Heart right ventricle (tissue), 16 donors: ENCODE measurements around the gene FMN2. TPM values are rescaled to one million over a fixed set of nuclear protein-coding genes. Genes with fewer than 3 reads are reported as not detected.

ENCODE experiments used
- ATAC-seq, 8 donors: fragments of 200-7000 bp; cut with Tn5 transposase; one replicate each; pipeline ENCODE4 v1.9.1; 2020; ENCODE audit warnings: mild to moderate bottlenecking in 8 of 8, moderate library complexity in 8 of 8, moderate number of reproducible peaks in 1 of 8
- DNase-seq, 2 donors: peaks; one replicate each; pipeline ENCODE4 v3.0.0-alpha.2; 2020
- H3K27ac ChIP-seq, 10 donors: fragments of 200-600 bp; sonication (generic) in 2 of 10; one replicate each; pipeline versions ENCODE4 v1.5.0 to v1.8.0; 2020 to 2022; ENCODE audit warnings: mild to moderate bottlenecking in 3 of 10
- H3K27me3 ChIP-seq, 7 donors: fragments of 200-600 bp; one replicate each; pipeline ENCODE4 v1.8.0; 2021 to 2022; ENCODE audit warnings: mild to moderate bottlenecking in 2 of 7
- H3K36me3 ChIP-seq, 9 donors: fragments of 200-600 bp; sonication (generic) in 1 of 9; one replicate each; pipeline versions ENCODE4 v1.5.0 to v1.8.0; 2020 to 2022; ENCODE audit warnings: mild to moderate bottlenecking in 2 of 9
- H3K4me1 ChIP-seq, 9 donors: fragments of 200-600 bp; sonication (generic) in 1 of 9; one replicate each; pipeline versions ENCODE4 v1.5.0 to v1.8.0; 2020 to 2022; ENCODE audit warnings: mild to moderate bottlenecking in 4 of 9
- H3K4me3 ChIP-seq, 10 donors: fragments of 200-600 bp; sonication (generic) in 2 of 10; one replicate each; pipeline versions ENCODE4 v1.5.0 to v1.8.0; 2020 to 2022; ENCODE audit warnings: mild to moderate bottlenecking in 7 of 10, moderate library complexity in 2 of 10
- H3K9me3 ChIP-seq, 11 donors: fragments of 200-600 bp in 10 of 11; sonication (generic) in 2 of 11; one replicate each; pipeline versions ENCODE4 v1.5.0 to v1.8.0; 2013 to 2022; ENCODE audit warnings: mild to moderate bottlenecking in 2 of 11, control low read depth in 1 of 11, moderate library complexity in 1 of 11
- WGBS, 2 donors: extraction: QIAGEN DNeasy Blood & Tissue Kit; methylation state at CpG; one replicate each; pipeline ENCODE4 v1.1.7; 2013; ENCODE audit warnings: inconsistent platforms in 1 of 2; 5-methylcytosine and 5-hydroxymethylcytosine counted together
- intact Hi-C, 10 donors: fragments of 100-400 bp; cut with DNase I; formaldehyde crosslinking; loops; one replicate each; pipeline versions ENCODE4 v1.11.1 to v1.14.2; 2022
- polyA plus RNA-seq, 2 donors: library from polyadenylated mRNA; stranded (reverse); fragments of 200-250 nt; gene quantifications; one replicate each; pipeline ENCODE4 v1.2.3, GENCODE V29; 2013
- total RNA-seq, 10 donors: library from RNA; stranded (reverse); fragmentation: NEBNext Ultra II Directional in 3 of 10; extraction: Animal tissue kit (Norgen Biotek cat#: 25700) in 3 of 10; gene quantifications; one replicate each; pipeline versions ENCODE4 v1.2.1 to v1.2.4, GENCODE V29; 2021 to 2023
- TF ChIP-seq, protein P1 (sequence below), 9 donors: fragments of 200-600 bp; sonication (generic) in 2 of 9; IDR thresholded peaks; one replicate each; pipeline versions ENCODE4 v1.5.0 to v1.8.0; 2021 to 2022; ENCODE audit warnings: antibody characterized with exemption in 9 of 9, mild to moderate bottlenecking in 5 of 9, moderate library complexity in 1 of 9
- donor health status: Arrhythmogenic right ventricular cardiomyopathy.
- donor health status: ischemic (EF 13 %, LVEDD 7.1; RV severe dilation, severe dysfunction).
- donor health status: healthy with polysubstance abuse.
- donor health status: DM: no; HTN: yes; CAD: no.
- donor health status: DM: no; HTN: no; CAD: no.
- donor health status: ischemic (EF 25% LVEDD 6.9; RV normal size, moderate dysfunction).
- donor health status: ischemic (EF 25% LVEDD 5.7; RV mildly dilated, moderate dysfunction).
- donor health status: healthy.
- donor health status: DM: yes; HTN: yes; CAD: no.
- donor health status: Ischemic cardiomyopathy.
- donor health status: ischemic (EF 35%, LVEDD 5.7; RV mildly dilated, moderate dysfunction).
- donor health status: nonischemic (EF 11% LVEDD 7.7; RV severe dilation, severe dysfunction).
- donor health status: DM: yes; HTN: yes; CAD: no.
- donor health status: PGD.
- donor health status: ischemic (EF 29% LVEDD 5.4; RV normal size, mild dysfunction).
- donor health status: nonischemic (EF 23%, LVEDD 6.1; RV moderate dilation, normal function).

FMN2 gene
- total and polyA plus RNA-seq, 12 donors, result 0.03 to 0.70 (median 0.12) TPM; not detected in 9

GRCh38 chr1:240420766-240421165 is 329.1 kb downstream of the FMN2 start:
- H3K4me3 ChIP-seq, result no peak overlapping the region
- no peaks in the 10 kb centered on the region for H3K4me1 ChIP-seq
- no peaks in the 10 kb centered on the region for H3K36me3 ChIP-seq
- H3K27ac ChIP-seq, result no peak overlapping the region
- DNase-seq (no peak), ATAC-seq (no peak)
- TF ChIP-seq, protein P1, sequence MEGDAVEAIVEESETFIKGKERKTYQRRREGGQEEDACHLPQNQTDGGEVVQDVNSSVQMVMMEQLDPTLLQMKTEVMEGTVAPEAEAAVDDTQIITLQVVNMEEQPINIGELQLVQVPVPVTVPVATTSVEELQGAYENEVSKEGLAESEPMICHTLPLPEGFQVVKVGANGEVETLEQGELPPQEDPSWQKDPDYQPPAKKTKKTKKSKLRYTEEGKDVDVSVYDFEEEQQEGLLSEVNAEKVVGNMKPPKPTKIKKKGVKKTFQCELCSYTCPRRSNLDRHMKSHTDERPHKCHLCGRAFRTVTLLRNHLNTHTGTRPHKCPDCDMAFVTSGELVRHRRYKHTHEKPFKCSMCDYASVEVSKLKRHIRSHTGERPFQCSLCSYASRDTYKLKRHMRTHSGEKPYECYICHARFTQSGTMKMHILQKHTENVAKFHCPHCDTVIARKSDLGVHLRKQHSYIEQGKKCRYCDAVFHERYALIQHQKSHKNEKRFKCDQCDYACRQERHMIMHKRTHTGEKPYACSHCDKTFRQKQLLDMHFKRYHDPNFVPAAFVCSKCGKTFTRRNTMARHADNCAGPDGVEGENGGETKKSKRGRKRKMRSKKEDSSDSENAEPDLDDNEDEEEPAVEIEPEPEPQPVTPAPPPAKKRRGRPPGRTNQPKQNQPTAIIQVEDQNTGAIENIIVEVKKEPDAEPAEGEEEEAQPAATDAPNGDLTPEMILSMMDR (IDR thresholded peaks at IDR 0.05), result no peak
- intact Hi-C loops, result no loop called here
- WGBS, 2 donors, result 79 to 80% methylated on average over 5 of the region's 5 CpGs
- H3K27me3 ChIP-seq, result no peaks in the 10 kb centered on the region
- H3K9me3 ChIP-seq, result peaks cover 0 to 14% (median 0%) of the 10 kb centered on the region in 11 donors

GRCh38 chr1:240423246-240423924 is 331.7 kb downstream of the FMN2 start:
- H3K4me3 ChIP-seq, result no peak overlapping the region
- no peak for ATAC-seq
- 57 to 63% methylated on average over 6 of the region's 6 CpGs for WGBS, 2 donors
- H3K9me3 ChIP-seq, result peaks cover 0 to 9% (median 0%) of the 10 kb centered on the region in 11 donors
- no peaks in the 10 kb centered on the region for H3K27me3 ChIP-seq
- TF ChIP-seq, protein P1 (IDR thresholded peaks at IDR 0.05), result no peak
- intact Hi-C loops, result no loop called here
- no peaks in the 10 kb centered on the region for H3K36me3 ChIP-seq
- no peak for DNase-seq
- no peak overlapping the region for H3K27ac ChIP-seq
- H3K4me1 ChIP-seq, result no peaks in the 10 kb centered on the region

- 64 to 66% methylated on average over 7 of the region's 7 CpGs for WGBS, 2 donors
These were observed 333.2 kb downstream of the FMN2 start for GRCh38 chr1:240424740-240425464.

GRCh38 chr1:240426051-240426450 is 334.4 kb downstream of the FMN2 start:
- no peak overlapping the region for H3K27ac ChIP-seq
- DNase-seq (no peak), ATAC-seq (no peak)
- intact Hi-C loops, result no loop called here
- TF ChIP-seq, protein P1 (IDR thresholded peaks at IDR 0.05), result no peak
- H3K9me3 ChIP-seq, result no peaks in the 10 kb centered on the region
- 75 to 78% methylated on average over 2 of the region's 2 CpGs for WGBS, 2 donors
- H3K36me3 ChIP-seq, result no peaks in the 10 kb centered on the region
- H3K27me3 ChIP-seq, result no peaks in the 10 kb centered on the region
- H3K4me3 ChIP-seq, result no peak overlapping the region
- no peaks in the 10 kb centered on the region for H3K4me1 ChIP-seq

More at GRCh38 chr1:240424740-240425464, 333.2 kb downstream of the FMN2 start:
- peaks cover 0 to 4% (median 0%) of the 10 kb centered on the region in 11 donors for H3K9me3 ChIP-seq
- DNase-seq (no peak), ATAC-seq (no peak)
- intact Hi-C loops, result no loop called here
- TF ChIP-seq, protein P1 (IDR thresholded peaks at IDR 0.05), result no peak
- no peaks in the 10 kb centered on the region for H3K4me1 ChIP-seq
- no peaks in the 10 kb centered on the region for H3K36me3 ChIP-seq
- H3K27me3 ChIP-seq, result no peaks in the 10 kb centered on the region
- no peak overlapping the region for H3K27ac ChIP-seq
- no peak overlapping the region for H3K4me3 ChIP-seq
